Effector CD4-positive, alpha-beta T cell (primary cell): ENCODE measurements around the gene SRBD1.
"Not testable (repeated sequence)": the region's sequence is repeated elsewhere in the genome, so short reads cannot be mapped to it uniquely, and the experiment has no call there.

ENCODE experiments used
- DNase-seq: peaks from one replicate; pipeline ENCODE4 v3.0.0-alpha.2; 2020

Gene SRBD1

GRCh38 chr2:45458909-45459563 lies 152.0 kb downstream of the SRBD1 start:
- no peak for DNase-seq

- DNase-seq, result no peak
Measured at GRCh38 chr2:45457211-45457945, 153.7 kb downstream of the SRBD1 start.

GRCh38 chr2:45452866-45453265 lies 158.2 kb downstream of the SRBD1 start:
- no peak for DNase-seq

GRCh38 chr2:45450634-45451033 lies 160.4 kb downstream of the SRBD1 start:
- DNase-seq, result no peak

- no peak for DNase-seq
Measured at GRCh38 chr2:45448217-45448616, 162.8 kb downstream of the SRBD1 start.

- DNase-seq, result no peak
Measured at GRCh38 chr2:45446016-45446415, 165.1 kb downstream of the SRBD1 start.

GRCh38 chr2:45445037-45445436 lies 166.0 kb downstream of the SRBD1 start:
- DNase-seq, result no peak

GRCh38 chr2:45443012-45443411 lies 168.1 kb downstream of the SRBD1 start:
- no peak for DNase-seq

GRCh38 chr2:45442026-45442425 lies 169.0 kb downstream of the SRBD1 start:
- DNase-seq, result no peak

- no peak for DNase-seq
Measured at GRCh38 chr2:45441571-45441970, 169.5 kb downstream of the SRBD1 start.

- DNase-seq, result no peak
Measured at GRCh38 chr2:45439788-45440773, 171.0 kb downstream of the SRBD1 start.

- DNase-seq, result no peak
Measured at GRCh38 chr2:45438872-45439665, 172.0 kb downstream of the SRBD1 start.

- DNase-seq, result no peak
Measured at GRCh38 chr2:45436456-45436855, 174.6 kb downstream of the SRBD1 start.

- DNase-seq, result no peak
Measured at GRCh38 chr2:45435316-45435715, 175.8 kb downstream of the SRBD1 start.

- DNase-seq, result no peak
Measured at GRCh38 chr2:45433363-45433762, 177.7 kb downstream of the SRBD1 start.

GRCh38 chr2:45432406-45432805 lies 178.7 kb downstream of the SRBD1 start:
- no peak for DNase-seq

GRCh38 chr2:45426025-45426424 lies 185.0 kb downstream of the SRBD1 start:
- not testable (repeated sequence) for DNase-seq

- no peak for DNase-seq
Measured at GRCh38 chr2:45422921-45423320, 188.1 kb downstream of the SRBD1 start.

GRCh38 chr2:45418532-45418931 lies 192.5 kb downstream of the SRBD1 start:
- no peak for DNase-seq

GRCh38 chr2:45415534-45416123 lies 195.4 kb downstream of the SRBD1 start:
- no peak for DNase-seq

- DNase-seq, result no peak
Measured at GRCh38 chr2:45412754-45413379, 198.2 kb downstream of the SRBD1 start.

- no peak for DNase-seq
Measured at GRCh38 chr2:45409677-45410076, 201.4 kb downstream of the SRBD1 start.
